Hypothalamus (tissue), 51 donors: ENCODE data around the gene CBX8.

Experiments
- DNase-seq, 51 donors: peaks; one replicate each; lab custom pipeline; 2025; lab: John Stamatoyannopoulos, UW

CBX8 gene

GRCh38 chr17:79808763-79809529 is 12.1 kb upstream of the CBX8 start:
- no peak for DNase-seq

- no peak for DNase-seq
These were observed 10.2 kb upstream of the CBX8 start for GRCh38 chr17:79806863-79807720.

DNA sequence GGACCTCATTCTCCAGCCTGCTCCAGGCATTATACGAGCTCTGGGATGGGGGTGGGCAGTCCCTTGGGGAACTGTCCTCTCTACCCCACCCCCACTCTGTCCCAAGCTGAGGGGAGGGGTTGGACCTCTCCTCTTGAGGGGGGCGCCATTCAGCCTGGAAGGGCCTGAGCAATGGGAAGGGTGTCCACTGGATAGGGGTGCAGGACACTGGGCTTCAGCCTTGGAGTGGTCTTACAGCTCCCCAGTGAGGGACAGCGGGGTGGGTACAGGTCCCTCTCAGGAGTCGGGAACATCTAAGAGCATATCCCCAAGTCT is 9.5 kb upstream of the CBX8 start:
- DNase-seq, result no peak

DNA sequence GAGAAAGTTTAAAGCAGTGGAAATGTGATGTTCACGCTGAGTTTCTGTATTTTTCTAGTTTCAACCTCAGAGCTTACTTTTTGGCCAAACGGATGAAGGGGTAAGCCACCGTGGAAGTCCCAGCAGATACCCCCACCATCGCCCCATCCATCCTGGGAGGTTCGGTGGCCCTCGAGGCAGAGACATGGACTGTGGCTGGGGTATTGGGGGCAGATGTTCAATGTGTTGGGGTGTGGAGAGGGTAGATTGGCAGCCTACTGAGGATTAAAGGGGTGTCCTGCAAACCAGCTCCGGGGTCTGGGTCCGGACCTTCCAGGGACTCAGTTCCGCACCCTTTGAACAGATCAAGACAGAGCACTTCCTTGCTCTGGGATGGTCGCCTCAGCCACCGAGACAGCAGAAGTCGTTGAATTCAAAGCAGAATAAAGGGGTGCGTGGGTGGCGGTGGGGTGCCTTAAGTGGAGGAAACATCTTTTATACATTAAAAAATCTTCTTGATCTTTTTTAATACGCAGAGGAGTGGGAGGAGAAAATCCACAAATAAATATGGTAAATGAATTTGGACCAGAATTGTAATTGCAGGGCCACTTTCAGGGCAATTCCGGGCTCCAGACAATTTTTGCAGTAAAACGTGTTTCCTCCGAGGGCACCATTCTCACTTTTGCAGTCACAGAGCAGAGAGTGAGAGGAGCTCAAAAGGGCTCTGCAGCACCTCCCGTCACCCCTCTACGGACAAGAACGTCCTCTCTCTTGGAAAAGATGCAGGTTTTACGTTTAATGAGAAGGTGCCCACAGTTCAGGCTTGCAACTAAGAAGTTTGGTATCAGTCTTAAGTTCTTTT is 8.2 kb upstream of the CBX8 start:
- DNase-seq, result no peak

GRCh38 chr17:79803997-79804855 is 7.3 kb upstream of the CBX8 start:
- no peak for DNase-seq

- no peak for DNase-seq
These were observed 6.6 kb upstream of the CBX8 start for GRCh38 chr17:79803421-79803996.

GRCh38 chr17:79802736-79803420 is 6.0 kb upstream of the CBX8 start:
- no peak for DNase-seq

GRCh38 chr17:79802039-79802735 is 5.3 kb upstream of the CBX8 start:
- DNase-seq, result no peak

GRCh38 chr17:79801156-79802038 is 4.5 kb upstream of the CBX8 start:
- no peak for DNase-seq

- DNase-seq, result no peak
These were observed 3.7 kb upstream of the CBX8 start for GRCh38 chr17:79800325-79801155.

- no peak for DNase-seq
These were observed 2.9 kb upstream of the CBX8 start for GRCh38 chr17:79799538-79800324.

DNA sequence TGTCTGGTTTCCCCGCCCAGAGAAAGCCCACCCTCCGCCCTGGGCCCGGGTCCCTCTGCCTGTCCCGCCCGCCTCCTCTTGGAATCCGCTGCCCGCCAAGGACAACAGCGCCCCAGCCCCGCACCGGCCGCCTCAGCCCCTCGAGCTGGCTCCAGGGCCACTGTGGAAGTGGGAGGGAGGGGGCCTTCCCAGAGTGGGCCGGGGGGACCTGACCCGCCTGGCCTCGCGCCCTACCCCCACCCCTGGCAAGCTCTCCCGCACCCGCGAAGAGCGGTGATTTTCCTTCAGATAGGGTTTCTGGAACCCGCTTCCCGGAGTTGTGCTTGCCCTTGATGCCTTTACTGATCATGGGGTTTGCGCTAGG is 2.3 kb upstream of the CBX8 start:
- no peak for DNase-seq

- no peak for DNase-seq
These were observed 1.7 kb upstream of the CBX8 start for GRCh38 chr17:79798299-79799173.

DNA sequence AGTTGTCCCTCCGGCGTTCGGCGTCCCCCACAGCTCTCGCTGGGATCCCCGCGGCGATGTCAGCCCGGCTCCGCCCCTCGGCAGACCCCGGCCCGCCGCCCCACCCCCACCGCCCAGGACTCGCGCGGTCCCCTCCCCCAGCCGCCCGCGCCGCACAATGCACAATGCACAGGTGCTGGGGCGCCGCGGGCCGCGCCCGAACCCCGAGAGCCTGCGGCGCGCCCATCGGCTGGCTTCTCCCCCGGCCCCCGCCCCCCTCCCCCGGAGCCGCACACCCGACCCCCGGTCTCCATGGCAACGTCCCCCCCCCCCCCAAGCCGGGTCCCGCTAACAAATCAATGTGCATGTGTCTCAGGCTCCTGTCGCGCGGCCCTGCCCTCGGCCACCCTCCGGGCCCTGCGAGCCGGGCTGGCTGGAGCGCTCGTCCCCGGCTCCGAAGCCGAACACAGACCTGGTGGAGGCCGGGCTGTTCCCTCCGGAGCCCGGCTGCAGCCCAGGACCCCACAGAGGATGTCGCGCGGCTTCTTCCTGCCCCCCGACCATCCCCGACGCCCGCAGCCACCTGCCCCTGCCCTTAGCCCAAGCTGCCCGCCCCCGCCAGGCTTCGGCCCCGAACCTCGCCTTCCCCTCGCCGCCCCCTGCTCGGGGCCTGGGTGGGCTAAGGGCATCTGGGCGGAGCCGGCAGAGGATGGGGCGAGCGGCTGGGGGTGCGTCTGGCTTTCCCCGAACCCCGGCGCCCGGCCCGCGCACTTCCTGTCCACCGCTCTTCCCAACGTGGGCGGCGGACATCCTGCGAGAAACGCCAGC is 818 bp upstream of the CBX8 start:
- no peak for DNase-seq
